Adrenal gland (tissue), 12 donors: ENCODE measurements around the gene LRRC53. TPM values are rescaled to one million over a fixed set of nuclear protein-coding genes. Genes with fewer than 3 reads are reported as not detected.

Experiments
- DNase-seq, 7 donors: peaks; one replicate each; pipeline ENCODE4 v3.0.0-alpha.2; 2019 to 2020
- H3K27ac ChIP-seq, 5 donors: fragments of 200-600 bp; sonication (generic) in 4 of 5; 1 replicate in 3 of 5; 2 replicates in 2 of 5; pipeline versions ENCODE4 v1.5.1 to v1.8.0; 2016 to 2020; ENCODE audit warnings: mild to moderate bottlenecking in 1 of 5
- H3K27me3 ChIP-seq: fragments of 200-600 bp; 2 replicates; pipeline ENCODE4 v1.8.0; 2021
- H3K36me3 ChIP-seq, 2 donors: fragments of 200-600 bp; replicated peaks in 1 of 2; 1 replicate in 1 of 2; 2 replicates in 1 of 2; pipeline versions ENCODE4 v1.5.1 to v1.8.0; 2018 to 2022
- H3K4me1 ChIP-seq, 2 donors: fragments of 200-600 bp; replicated peaks in 1 of 2; 1 replicate in 1 of 2; 2 replicates in 1 of 2; pipeline versions ENCODE4 v1.5.1 to v1.8.0; 2018 to 2021
- H3K4me3 ChIP-seq, 4 donors: fragments of 200-600 bp; sonication (generic) in 3 of 4; one replicate each; pipeline ENCODE4 v1.5.1; 2016 to 2018
- H3K9me3 ChIP-seq, 3 donors: fragments of 200-600 bp; sonication (generic) in 1 of 3; replicated peaks in 1 of 3; 1 replicate in 2 of 3; 2 replicates in 1 of 3; pipeline versions ENCODE4 v1.5.1 to v1.8.0; 2016 to 2021
- CTCF ChIP-seq, 6 experiments: fragments of 450-650 bp in 4 of 6; fragments of 200-600 bp in 2 of 6; sonication (generic) in 1 of 6; IDR thresholded peaks; 1 replicate in 5 of 6; 2 replicates in 1 of 6; pipeline versions ENCODE4 v1.5.1 to v1.8.0; 2016 to 2021; ENCODE audit warnings: antibody characterized with exemption in 6 of 6, mild to moderate bottlenecking in 2 of 6, moderate library complexity in 1 of 6
- POLR2A ChIP-seq, 2 donors: fragments of 450-650 bp; IDR thresholded peaks; one replicate each; pipeline ENCODE4 v1.6.1; 2017; ENCODE audit warnings: antibody characterized with exemption in 2 of 2, mild to moderate bottlenecking in 2 of 2, moderate library complexity in 1 of 2
- WGBS, 4 donors: extraction: QIAGEN DNeasy Blood & Tissue Kit in 2 of 4; methylation state at CpG; one replicate each; pipeline versions ENCODE4 v1.1.5 to v1.1.7; 2013 to 2017; 5-methylcytosine and 5-hydroxymethylcytosine counted together
- intact Hi-C, 2 donors: fragments of 100-400 bp; cut with DNase I; formaldehyde crosslinking; loops; one replicate each; pipeline versions ENCODE4 v1.14.1 to v1.15.0; 2022 to 2023
- polyA plus RNA-seq, 3 donors: library from polyadenylated mRNA; stranded (reverse); fragments of 200-250 nt in 2 of 3; fragments of 350-450 nt in 1 of 3; fragmentation: Illumina TruSeq in 1 of 3; extraction: RNeasy Lipid Tissue Mini Kit (QIAGEN cat#74804) in 1 of 3; gene quantifications; one replicate each; pipeline ENCODE4 v1.2.3, GENCODE V29; 2013 to 2014
- total RNA-seq, 9 donors: library from RNA; depleted of rRNA in 4 of 9; stranded (reverse); fragments of >200 nt in 4 of 9; fragments of 120-200 nt in 1 of 9; fragmentation: NEBNext Ultra II Directional in 1 of 9; extraction: Animal tissue kit (Norgen Biotek cat#: 25700) in 1 of 9; gene quantifications; one replicate each; pipeline versions ENCODE4 v1.1.0 to v1.2.4, GENCODE V29; 2013 to 2023
- donor health status: healthy with polysubstance abuse.
- donor health status: Bipolar disorder and iron deficiency.
- donor health status: DM: yes; HTN: yes; CAD: no.
- donor health status: DM: no; HTN: no; CAD: no.
- donor health status: DM: no; HTN: no; CAD: no.
- donor health status: DM: yes; HTN: yes; CAD: no.

Gene LRRC53
- total and polyA plus RNA-seq, 12 donors = not detected

- no peak for DNase-seq
- no peak overlapping the region for H3K27ac ChIP-seq
- 90 to 94% (median 94%) methylated on average over 4 of the region's 4 CpGs for WGBS, 4 donors
- H3K36me3 ChIP-seq = no peaks in the 10 kb centered on the region
- H3K4me1 ChIP-seq = peaks cover 6 to 14% of the 10 kb centered on the region in 2 donors
- intact Hi-C loops = no loop called here
- no peak for TF ChIP-seq POLR2A (IDR thresholded peaks at IDR 0.05)
- no peak for TF ChIP-seq CTCF (IDR thresholded peaks at IDR 0.05)
- H3K9me3 ChIP-seq = no peaks in the 10 kb centered on the region
- no peak overlapping the region for H3K4me3 ChIP-seq
- no peaks in the 10 kb centered on the region for H3K27me3 ChIP-seq
Measured at GRCh38 chr1:74528123-74528522, 15.7 kb upstream of the LRRC53 start.

- H3K4me3 ChIP-seq = no peak overlapping the region
- WGBS, 4 donors = 74 to 88% (median 85%) methylated on average over 2 of the region's 2 CpGs
- peaks cover 6 to 14% of the 10 kb centered on the region in 2 donors for H3K4me1 ChIP-seq
- intact Hi-C loops = no loop called here
- DNase-seq = no peak
- no peak overlapping the region for H3K27ac ChIP-seq
- H3K9me3 ChIP-seq = no peaks in the 10 kb centered on the region
- no peak for TF ChIP-seq POLR2A (IDR thresholded peaks at IDR 0.05)
- no peak for TF ChIP-seq CTCF (IDR thresholded peaks at IDR 0.05)
- H3K27me3 ChIP-seq = no peaks in the 10 kb centered on the region
- H3K36me3 ChIP-seq = no peaks in the 10 kb centered on the region
Measured at GRCh38 chr1:74526708-74527107, 14.3 kb upstream of the LRRC53 start.

GRCh38 chr1:74523873-74524480 is 11.6 kb upstream of the LRRC53 start:
- H3K9me3 ChIP-seq = no peaks in the 10 kb centered on the region
- no peaks in the 10 kb centered on the region for H3K27me3 ChIP-seq
- intact Hi-C loops = no loop called here
- H3K4me1 ChIP-seq = peaks cover 0 to 6% of the 10 kb centered on the region in 2 donors
- no peaks in the 10 kb centered on the region for H3K36me3 ChIP-seq
- H3K27ac ChIP-seq = no peak overlapping the region
- TF ChIP-seq POLR2A (IDR thresholded peaks at IDR 0.05) = no peak
- no peak for TF ChIP-seq CTCF (IDR thresholded peaks at IDR 0.05)
- no peak for DNase-seq
- H3K4me3 ChIP-seq = no peak overlapping the region
- 77 to 100% (median 83%) methylated on average over 2 of the region's 2 CpGs for WGBS, 4 donors

- intact Hi-C loops = no loop called here
- Histone ChIP-seq H3K4me3 (no peak overlapping the region), H3K9me3 (no peaks in the 10 kb centered on the region), H3K27me3 (no peaks in the 10 kb centered on the region), H3K36me3 (no peaks in the 10 kb centered on the region), H3K27ac (no peak overlapping the region), H3K4me1 (peaks cover 0 to 6% of the 10 kb centered on the region in 2 donors)
- no peak for TF ChIP-seq CTCF (IDR thresholded peaks at IDR 0.05)
- TF ChIP-seq POLR2A (IDR thresholded peaks at IDR 0.05) = no peak
- 42 to 54% (median 47%) methylated on average over 4 of the region's 4 CpGs for WGBS, 4 donors
- no peak for DNase-seq
Measured at GRCh38 chr1:74522148-74522547, 9.7 kb upstream of the LRRC53 start.
